HTERT RPE-1 (cell line): ENCODE measurements around the gene HERC2.
"Not testable (repeated sequence)": the region's sequence is repeated elsewhere in the genome, so short reads cannot be mapped to it uniquely, and the experiment has no call there.

Source experiments
- in situ Hi-C: fragments of 300-500 bp; cut with MboI; formaldehyde crosslinking; loops from 4 replicates; pipeline ENCODE4 v1.14.3; 2020; ENCODE audit warnings: low sequenced_read_pairs

HERC2 gene

DNA sequence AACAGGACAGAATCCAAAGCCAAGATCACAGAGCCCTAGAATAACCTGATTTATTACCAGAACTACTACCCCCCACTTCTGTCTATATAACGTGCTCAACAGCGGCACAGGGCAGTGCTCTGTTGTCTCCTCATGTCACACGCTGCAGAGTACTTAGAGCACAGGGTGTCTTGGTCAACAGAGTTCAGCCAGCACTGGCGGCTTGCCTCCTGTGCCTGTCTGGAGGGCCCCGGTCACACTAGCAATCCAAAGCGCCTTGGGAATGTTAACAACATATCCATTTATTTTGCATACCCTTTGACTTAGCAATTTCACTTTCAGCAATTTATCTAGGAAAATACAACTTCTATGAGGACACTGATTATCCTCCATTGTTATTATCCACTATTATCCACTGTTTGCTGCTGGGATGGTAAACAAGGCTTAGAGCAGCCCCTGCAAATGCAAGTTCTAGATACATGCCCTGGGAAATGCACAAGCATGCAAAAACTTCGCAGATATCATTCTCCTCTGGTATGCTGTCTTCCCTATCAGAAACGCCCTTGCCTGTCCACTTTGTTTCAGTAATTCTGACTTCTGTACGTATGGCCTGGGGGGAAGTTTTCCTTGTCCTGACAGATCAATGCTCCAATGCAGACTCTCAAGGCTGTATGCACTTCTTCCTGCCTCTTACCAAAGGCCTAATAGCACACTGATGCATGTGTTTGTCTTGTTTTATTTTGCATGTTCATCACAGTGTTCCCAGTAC, 136.7 kb downstream of the HERC2 start:
- in situ Hi-C loops = no loop called here

DNA sequence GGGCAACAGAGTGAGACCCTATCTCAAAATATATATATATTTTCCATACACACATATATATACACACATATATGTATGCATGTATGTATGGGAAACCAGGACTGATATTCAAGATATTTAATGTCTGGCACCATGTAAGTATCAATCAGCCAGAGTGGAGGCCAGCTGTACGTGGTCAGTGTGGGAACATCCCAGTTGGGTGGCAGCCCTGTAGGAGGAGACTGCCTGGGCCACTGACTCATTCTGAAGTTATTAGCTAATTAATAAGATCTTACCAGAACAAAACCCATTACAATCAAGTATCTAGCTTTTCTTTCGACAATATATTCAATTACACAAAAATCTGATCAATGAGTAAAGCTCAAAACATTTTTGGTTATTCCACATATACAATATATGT, 137.8 kb downstream of the HERC2 start:
- in situ Hi-C loops = no loop called here

DNA sequence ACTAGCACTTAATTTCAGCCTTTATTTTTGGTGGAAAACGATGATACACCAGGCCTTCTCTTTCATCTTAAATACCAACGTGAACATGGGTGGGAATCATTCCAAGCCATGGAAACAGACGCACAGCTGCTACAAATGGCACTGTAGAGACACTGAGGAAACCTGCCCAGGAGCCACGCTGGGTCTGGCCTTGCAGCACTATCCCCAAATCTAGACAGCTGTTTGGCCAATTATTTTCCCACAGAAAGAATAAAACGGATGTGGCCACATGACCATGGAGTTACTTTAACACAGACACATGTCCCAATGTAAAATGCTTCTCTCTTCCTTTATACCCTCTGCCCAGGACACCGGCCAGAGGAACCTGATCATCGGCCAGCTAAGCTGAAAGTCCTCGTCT, 139.2 kb downstream of the HERC2 start:
- in situ Hi-C loops = no loop called here

DNA sequence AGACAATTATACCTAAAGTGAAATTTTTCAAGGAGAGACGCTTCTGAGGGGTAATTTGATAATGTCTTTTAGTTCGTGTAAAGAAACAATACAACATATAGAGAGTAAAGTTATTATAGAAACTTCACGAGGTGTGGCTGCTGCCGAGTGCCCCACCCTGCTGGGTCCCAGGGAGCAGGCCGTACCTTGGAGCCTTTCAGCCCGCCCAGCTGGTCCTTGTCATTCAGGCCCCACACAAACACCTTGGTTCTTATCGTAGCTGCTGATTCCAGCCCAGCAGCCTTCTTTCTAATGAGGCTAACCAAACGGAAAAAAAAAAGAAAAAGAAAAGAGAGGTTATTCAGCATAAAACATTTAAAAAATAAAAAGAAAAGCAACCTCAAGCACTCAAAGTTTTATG, 139.8 kb downstream of the HERC2 start:
- in situ Hi-C loops = no loop called here

DNA sequence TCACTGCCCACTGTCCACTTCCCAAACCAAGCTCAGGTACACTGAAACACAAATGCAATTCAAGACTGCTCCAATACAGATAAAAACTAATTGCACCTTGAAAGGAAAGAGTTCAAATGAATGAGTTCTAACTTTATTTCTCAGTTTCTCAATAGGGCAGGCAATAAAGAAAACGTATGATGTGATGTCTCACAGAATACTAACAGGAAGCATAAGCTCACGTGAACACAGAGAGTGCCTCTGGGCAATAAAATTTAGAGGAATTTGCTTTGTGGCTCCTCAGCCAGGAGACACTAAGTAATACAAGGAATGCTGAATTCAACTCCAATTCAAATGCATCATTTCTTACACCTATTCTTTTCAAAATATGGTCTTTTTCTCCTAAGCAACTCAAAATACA, 140.6 kb downstream of the HERC2 start:
- in situ Hi-C loops = no loop called here

DNA sequence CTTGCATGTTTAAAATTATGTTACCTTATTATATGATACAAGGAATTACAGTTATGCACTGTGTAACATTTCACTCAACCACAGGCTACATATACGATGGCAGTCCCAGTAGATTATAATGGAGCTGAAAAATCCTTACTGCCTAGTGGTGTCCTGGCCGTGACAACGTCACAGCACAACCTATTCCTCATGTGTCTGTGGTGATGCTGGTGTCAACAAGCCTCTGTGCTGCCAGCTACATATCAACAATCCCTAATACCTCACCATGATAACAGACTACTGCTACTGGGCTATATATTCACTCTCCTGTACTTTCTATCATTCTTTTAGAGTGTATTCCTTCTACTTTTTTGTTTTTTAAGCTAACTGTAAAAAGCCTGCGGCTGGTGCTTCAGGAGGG, 142.7 kb downstream of the HERC2 start:
- in situ Hi-C loops = no loop called here

DNA sequence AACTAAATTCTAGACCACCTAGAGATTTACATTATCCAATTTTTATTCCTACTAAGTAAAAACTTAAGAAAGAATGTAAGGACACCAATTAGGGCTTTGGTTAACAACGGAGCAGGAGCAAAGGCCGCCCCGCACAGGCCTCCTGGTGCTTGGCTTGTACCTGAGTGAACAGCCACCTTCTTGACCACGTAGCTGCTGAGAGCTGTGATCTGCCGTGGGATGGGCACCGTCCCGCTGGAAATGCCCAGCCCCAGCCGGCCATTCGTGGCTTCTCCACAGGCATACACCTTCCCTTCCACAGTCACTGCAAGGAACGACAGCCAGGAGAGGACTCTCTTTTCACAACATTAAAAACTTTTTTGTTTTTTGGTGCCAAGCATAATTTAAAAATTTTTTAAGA, 143.3 kb downstream of the HERC2 start:
- in situ Hi-C loops = no loop called here

DNA sequence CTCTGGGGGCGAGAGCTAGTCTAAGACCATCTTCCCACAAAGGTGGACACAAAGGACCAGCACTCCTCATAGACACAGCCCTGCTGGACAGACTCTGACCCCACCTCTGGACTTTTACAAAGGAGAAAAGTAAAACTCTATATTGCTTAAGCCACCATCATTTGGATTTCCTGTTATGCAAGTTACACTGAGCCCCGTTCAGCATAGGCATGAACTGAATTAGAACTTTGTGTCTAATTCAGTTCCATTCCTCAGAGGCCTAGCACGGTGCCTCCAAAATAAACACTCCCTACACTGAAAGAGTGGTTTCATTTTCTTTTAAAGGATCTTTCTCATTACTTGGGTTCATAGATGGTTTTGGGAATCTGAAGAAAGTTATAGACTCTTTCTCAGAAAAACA, 143.7 kb downstream of the HERC2 start:
- in situ Hi-C loops = no loop called here

DNA sequence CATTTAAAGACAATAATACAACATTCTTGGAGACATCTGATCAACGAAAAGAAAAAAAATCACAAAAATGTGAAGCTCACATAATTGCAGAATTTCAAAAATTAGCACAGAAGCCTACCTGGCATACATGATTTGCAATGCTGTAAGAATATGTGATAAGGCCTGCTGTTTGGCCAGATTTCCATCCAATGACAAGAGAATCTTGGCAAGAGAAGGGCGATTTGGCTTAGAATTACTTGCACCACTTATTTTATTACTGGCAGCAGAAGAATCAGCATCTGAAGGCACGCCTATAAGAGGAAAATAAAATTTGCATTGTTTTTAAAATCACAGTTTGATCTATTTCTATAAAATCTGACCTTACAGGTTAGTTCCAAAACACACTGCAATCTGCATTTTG, 152.6 kb downstream of the HERC2 start:
- in situ Hi-C loops = no loop called here

DNA sequence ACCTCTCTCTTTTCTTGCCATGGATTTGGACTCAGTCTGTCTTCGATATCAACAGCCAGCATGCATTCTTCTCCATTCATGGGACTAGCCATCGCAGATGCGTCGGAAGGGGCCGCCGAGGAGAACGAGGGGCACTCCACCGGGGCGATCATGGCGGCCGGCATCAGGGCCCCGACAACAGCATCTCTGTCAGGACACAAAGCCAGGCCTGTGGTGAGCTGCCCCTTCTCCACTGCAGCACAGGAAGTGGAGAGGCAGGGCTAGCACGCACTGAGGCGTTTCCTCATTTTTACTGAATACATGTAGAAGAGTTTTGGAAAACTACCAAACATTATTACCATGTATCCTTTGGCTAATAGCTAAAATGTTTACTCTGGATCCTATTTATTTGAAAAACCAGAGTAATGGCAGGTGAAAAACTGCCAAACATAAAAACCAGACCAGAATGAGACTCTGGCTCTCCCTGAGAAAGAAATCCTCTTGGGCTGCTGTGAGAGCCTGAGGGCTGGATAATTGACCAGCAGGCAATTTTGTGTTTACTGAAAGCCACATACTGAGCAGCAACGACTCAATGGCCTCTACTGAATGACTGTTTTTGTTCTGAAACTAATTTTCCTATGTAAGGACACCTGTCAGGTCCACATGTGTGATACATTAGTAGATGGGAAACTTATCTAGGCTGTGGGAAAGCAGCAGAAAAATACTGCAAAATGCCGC, 153.4 kb downstream of the HERC2 start:
- in situ Hi-C loops = not testable (repeated sequence)

DNA sequence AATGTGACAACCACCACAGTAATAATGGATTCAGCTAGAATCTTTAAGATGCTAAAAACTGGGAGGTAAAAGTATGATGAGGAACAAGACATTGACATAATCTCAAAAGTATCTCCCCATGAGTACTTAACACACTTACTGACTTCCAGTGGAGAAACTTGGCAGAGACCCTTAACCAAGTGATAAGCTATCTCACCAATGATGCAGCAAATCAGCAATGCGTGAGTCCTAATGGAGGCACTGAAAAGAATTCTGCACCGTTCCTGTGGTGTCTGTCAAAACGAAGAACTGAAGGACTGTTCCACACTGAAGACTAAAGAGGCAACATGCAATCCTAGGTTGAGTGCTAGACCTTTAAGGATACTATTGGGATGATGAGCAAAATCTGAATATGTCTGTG, 154.9 kb downstream of the HERC2 start:
- in situ Hi-C loops = no loop called here

DNA sequence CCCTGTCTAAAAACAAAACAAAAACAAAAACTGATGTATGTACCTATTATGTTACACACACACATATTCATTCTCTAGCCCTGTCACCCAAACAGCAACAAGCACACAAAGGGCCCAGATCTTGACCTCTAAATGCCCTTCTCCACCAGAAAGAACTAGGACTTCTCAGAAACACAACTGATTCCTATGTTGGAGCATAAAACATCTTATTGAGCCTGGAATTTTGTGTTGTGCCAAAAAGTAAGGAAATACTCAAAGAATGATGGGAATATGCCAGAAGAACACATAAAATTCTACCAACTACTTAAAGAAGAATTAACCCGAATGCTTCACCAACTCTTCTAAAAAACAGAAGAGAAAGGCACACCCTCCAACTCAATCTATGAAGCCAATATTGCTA, 156.2 kb downstream of the HERC2 start:
- in situ Hi-C loops = no loop called here

DNA sequence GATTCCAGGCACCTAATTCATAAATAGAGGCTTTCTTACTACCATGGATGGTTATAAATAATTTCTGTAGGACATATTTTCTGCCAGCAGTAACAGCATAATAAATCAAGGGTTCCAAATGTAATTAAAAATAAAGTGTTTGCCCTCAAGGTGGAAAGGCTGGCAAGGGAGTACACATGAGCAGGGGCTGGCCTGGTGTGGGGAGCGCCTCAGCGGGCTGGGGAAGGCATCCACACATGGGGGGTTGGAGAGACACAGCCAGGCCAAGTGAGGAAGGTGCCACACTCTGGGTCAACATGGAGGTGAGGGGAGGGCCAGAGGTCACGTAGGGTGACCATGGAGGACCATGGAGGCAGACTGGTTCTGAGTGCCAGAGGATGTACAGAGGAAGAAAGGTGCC, 157.1 kb downstream of the HERC2 start:
- in situ Hi-C loops = no loop called here

DNA sequence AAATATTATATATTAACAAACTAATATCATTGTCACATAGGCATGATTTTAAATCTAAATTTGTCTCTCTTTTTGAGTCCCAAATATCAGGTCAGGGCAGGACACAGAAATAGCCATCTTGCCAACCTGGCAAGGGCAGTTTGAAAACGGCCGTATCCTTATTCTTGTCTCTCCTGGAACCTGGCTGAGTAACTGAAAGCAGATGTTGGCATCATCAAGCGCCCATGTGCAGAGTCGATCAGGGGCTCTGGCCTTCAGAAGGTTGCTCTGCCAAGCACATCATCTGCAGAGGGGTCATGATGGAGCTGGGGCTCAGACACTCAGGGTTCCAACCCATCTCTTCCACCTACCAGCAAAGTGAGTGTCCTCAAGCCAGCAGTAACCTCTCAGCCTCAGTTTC, 167.7 kb downstream of the HERC2 start:
- in situ Hi-C loops = no loop called here

DNA sequence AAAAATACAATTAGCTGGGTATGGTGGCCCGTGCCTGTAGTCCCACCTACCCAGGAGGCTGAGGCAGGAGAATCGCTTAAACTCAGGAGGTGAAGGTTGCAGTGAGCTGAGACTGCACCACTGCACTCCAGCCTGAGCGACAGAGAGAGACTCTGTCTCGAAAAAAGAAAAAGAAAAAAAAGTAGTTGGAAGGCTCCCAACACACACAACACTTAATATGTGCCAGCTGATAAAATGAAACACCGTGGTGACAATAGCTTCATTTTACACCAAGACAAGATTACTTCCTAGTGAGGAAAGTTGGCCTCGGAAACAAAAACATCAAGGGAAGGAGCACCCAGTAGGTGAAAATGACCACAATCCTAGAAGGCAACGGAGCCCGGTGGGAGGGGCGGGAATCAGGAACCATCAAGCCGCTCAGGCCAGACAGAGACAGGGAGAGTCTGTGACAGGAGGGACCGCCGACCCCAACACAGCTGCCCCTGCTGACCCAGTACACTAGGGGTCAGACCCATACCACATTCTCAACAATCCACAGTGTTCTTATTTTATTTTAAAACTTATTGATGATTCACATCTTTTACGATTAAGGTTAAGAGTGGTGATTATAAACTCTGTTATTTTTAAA, 168.4 kb downstream of the HERC2 start:
- in situ Hi-C loops = no loop called here

DNA sequence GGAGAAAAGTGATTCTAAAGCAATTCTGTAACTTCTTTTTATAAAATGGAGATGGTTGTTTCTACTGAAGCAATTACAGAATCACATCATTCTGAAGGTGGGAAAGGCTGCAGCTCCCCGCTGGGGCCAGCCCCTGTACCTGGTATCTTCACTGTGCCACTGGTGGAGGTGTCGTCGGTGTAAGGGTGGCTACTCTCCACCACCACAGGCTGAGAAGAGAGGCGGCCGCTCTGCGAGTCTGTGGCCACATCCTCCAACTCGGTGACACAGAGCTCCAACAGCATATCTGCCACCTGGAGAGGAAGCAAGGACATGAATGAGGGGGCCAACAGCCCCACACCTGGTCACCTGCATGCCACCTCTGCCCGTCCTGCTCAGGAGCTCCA, 169.4 kb downstream of the HERC2 start:
- in situ Hi-C loops = not testable (repeated sequence)

DNA sequence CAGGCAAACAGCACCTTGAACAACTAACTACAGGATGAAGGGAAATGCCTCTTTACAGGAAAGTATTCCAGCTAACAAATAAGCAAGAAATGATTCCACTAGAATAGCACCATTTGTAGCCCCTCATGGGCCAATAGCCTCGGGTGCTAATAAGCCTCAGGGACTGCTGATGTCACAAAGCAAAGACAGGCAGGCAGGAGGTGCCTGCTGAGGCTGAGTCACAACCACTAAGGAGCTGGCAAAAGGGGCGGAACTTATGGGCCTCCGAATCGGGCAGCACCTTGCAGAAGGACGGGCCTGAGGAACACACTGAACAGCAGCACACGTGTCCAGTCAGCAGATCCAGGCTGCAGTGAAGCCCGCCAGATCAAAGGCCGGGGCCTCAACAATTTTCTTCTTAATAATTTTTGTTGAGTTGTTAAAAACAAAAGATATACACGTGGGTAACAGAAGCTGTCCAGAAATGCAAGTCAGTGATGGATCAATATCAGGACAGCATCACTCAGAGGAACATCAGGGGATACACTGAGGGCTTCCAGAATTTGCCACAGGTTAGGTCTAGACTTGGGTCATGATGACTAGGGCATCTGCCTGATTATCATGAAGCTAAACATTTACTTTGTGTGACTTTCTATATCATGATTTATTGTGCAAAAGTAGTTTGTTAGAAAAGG, 170.0 kb downstream of the HERC2 start:
- in situ Hi-C loops = not testable (repeated sequence)

DNA sequence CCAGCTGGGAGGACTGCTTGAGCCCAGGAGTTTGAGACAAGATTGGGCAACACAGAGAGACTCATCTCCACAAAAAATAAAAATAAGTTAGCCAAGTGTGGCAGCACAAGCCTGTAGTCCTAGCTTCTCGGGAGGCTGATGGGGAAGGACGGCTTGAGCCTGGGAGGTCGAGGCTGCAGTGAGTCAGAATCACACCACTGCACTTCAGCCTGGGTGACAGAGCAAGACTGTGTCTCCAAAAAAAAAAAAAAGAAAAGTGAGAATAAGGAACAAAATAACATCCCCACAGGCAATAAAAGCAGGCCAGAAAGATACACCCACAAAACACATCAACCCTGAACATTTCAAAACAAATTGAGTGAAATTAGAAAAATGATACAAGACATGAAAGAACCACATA, 174.2 kb downstream of the HERC2 start:
- in situ Hi-C loops = no loop called here

DNA sequence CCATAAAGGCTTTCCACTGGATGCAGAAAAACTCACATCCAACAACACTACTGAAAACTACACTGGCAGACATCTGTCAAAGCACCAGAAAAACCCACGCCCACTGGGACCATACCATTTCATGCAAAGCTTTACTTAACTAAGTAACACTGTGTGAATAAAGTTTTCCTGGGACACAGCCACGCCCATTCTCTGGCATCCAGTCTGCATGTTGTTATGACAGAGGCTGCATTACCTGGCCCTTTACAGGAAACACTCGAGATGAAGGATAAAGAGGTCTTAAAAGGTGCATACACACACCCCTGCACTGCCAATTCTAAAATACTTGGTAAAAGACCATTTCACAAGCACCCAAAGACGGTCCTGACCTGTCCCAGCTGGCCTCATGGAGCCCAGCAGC, 176.6 kb downstream of the HERC2 start:
- in situ Hi-C loops = not testable (repeated sequence)

DNA sequence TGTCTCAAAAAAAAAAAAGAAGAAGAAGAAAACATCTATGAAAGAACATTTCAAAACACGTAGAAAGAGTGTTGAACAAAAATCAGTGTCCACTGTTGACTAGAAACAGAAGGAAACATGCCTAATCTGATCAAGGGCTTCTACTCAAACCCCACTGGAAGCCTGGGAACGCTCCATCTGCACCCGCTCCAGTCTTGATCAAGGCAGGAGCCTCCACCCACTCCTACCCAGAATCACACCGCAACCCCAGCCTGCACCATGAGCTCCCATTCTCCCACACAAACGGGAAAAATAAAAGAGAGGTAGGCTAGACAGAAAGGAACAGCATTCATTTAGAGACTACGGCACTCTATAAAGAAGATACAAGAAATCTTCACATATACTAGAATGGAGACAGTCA, 181.9 kb downstream of the HERC2 start:
- in situ Hi-C loops = no loop called here

DNA sequence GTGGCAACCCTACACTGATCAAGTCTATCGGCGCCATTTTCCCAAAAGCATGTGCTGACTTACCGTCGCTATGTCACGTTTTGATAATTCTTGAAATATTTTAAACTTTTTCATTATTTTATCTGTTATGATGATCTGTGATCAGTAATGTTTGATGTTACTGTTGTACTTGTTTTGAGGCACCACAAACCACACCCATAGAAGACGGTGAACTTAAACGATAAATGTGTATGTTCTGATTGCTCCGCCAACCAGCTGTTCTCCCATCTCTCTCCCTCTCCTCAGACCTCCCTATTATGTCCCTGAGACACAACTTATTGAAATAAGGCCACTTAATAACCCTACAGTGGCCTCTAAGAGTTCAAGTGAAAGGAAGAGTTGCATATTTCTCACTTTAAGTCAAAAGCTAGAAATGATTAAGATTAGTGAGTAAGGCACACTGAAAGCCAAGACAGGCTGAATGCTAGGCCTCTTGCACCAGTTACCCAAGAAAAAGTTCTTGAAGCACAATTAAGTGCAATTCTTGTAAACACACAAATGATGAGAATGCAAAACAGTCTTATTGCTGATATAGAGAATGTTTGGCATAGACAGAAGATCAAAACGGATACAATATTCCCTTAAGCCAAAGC, 184.5 kb downstream of the HERC2 start:
- in situ Hi-C loops = not testable (repeated sequence)
